Esophagus muscularis mucosa (tissue), 3 donors: ENCODE data around the gene TMEM150B.

Experiments used
- CTCF ChIP-seq, 3 experiments: fragments of 200-600 bp in 2 of 3; fragments of 450-650 bp in 1 of 3; sonication (generic) in 2 of 3; IDR thresholded peaks; one replicate each; pipeline ENCODE4 v1.5.1; 2017 to 2019; ENCODE audit warnings: antibody characterized with exemption in 3 of 3, mild to moderate bottlenecking in 2 of 3, moderate library complexity in 1 of 3
- POLR2A ChIP-seq: fragments of 450-650 bp; IDR thresholded peaks from one replicate; pipeline ENCODE4 v1.6.1; 2017; ENCODE audit warnings: antibody characterized with exemption, moderate library complexity, mild to moderate bottlenecking, low read depth

DNA sequence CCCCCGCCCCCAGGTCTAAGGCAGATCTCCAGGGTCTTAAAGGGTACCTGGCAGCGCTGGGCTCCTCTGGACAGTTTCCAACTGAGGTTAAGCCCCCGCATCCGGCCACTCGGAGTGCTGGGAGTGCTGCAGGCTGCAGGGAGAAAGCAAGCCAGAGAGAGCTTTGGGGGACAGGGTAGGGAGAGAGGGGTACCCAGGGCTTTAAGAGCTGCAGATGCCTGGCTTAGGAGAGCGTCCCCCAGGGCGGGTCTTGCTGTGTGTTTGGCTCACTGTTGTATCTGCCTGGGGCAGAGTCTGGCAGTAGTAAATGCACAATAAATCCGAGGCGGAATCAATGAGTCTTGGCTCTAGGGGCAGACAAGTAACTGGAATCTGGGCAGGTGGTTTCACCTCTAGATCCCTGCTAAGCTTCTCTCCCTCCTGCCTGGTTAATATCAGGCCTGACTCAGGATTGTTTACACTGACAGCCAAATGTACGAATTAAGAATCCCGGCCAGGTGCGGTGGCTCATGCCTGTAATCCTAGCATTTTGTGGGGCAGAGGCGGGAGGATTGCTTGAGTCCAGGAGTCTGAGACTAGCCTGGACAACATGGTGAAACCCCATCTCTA lies 30.2 kb upstream of the TMEM150B start:
- no peak for TF ChIP-seq CTCF (IDR thresholded peaks at IDR 0.05)
- TF ChIP-seq POLR2A: no peak
